Right cardiac atrium (tissue), 5 donors: ENCODE measurements around the gene NBAS. TPM values are rescaled to one million over a fixed set of nuclear protein-coding genes. Genes with fewer than 3 reads are reported as not detected.

Source experiments
- ATAC-seq, 2 donors: fragments of 200-7000 bp; cut with Tn5 transposase; one replicate each; pipeline versions ENCODE4 v1.8.0 to v1.9.1; 2020; ENCODE audit warnings: moderate library complexity in 2 of 2, mild to moderate bottlenecking in 1 of 2
- DNase-seq, 3 donors: peaks; one replicate each; pipeline ENCODE4 v3.0.0-alpha.2; 2020
- H3K27ac ChIP-seq: one replicate; pipeline ENCODE4 v1.5.1; 2013; ENCODE audit warnings: mild to moderate bottlenecking, low read length, control low read depth, moderate library complexity
- H3K27me3 ChIP-seq: one replicate; pipeline ENCODE4 v1.6.1; 2013; ENCODE audit not compliant: control insufficient read depth, insufficient read depth
- H3K4me1 ChIP-seq: one replicate; pipeline ENCODE4 v1.6.1; 2013; ENCODE audit warnings: low read length; ENCODE audit not compliant: control insufficient read depth, insufficient read depth
- H3K4me3 ChIP-seq: one replicate; pipeline ENCODE4 v1.5.1; 2013; ENCODE audit warnings: low read length, control low read depth
- H3K9me3 ChIP-seq: one replicate; pipeline ENCODE4 v1.6.1; 2013; ENCODE audit warnings: low read length; ENCODE audit not compliant: control insufficient read depth
- WGBS: extraction: QIAGEN DNeasy Blood & Tissue Kit; methylation state at CpG from one replicate; pipeline ENCODE4 v1.1.7; 2013; 5-methylcytosine and 5-hydroxymethylcytosine counted together
- intact Hi-C, 4 donors: fragments of 100-400 bp; cut with DNase I; formaldehyde crosslinking; loops; one replicate each; pipeline versions ENCODE4 v1.11.0 to v1.14.0; 2022 to 2023
- polyA plus RNA-seq: library from polyadenylated mRNA; stranded (reverse); fragments of 200-250 nt; gene quantifications from one replicate; pipeline ENCODE4 v1.2.3, GENCODE V29; 2013
- total RNA-seq, 4 donors: library from RNA; stranded (reverse); fragmentation: NEBNext Ultra II Directional; extraction: Animal tissue kit (Norgen Biotek cat#: 25700); gene quantifications; one replicate each; pipeline ENCODE4 v1.2.1, GENCODE V29; 2021
- donor health status: healthy with polysubstance abuse.
- donor health status: DM: no; HTN: yes; CAD: no.
- donor health status: DM: no; HTN: no; CAD: no.
- donor health status: DM: no; HTN: yes; CAD: no; lungs with severe emphysema.
- donor health status: DM: yes; HTN: yes; CAD: no.

Gene NBAS
- total and polyA plus RNA-seq, 5 donors = 22.4 to 59.4 (median 52.9) TPM

DNA sequence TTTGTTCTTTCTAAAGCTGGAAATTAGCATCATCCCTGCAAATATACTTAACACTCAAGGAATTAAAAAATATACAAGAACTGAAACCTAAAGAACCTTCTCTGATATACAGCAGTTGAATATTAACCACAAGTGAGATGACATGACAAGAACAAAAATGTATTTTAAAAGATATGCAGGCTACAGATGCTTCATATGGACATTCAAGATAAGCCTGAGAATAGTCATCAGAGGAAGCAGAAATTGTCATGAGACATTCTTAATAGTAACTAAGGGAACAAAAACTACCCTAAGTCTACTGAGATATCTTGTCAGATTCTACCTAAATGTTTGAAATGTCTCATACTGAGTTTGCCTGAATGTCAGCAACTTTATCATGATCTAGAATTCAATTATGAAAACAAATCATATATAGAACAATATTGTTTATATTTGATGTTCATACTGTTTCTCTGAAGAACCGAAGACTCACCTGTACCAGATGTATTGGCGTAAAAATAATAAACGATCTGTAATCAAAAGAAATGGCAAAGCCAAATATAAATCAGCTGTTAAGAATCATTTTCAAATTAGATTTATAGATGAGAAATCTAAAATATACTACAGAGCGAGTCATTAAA, 4.7 kb downstream of the NBAS start:
- WGBS = 94% methylated on average over 4 of the region's 4 CpGs
- H3K27ac ChIP-seq = no peak overlapping the region
- no peak overlapping the region for H3K4me3 ChIP-seq
- DNase-seq = no peak
- H3K27me3 ChIP-seq = no peaks in the 10 kb centered on the region
- intact Hi-C loops = no loop called here
- ATAC-seq = no peak
- H3K4me1 ChIP-seq = peaks cover 2% of the 10 kb centered on the region
- no peaks in the 10 kb centered on the region for H3K9me3 ChIP-seq

DNA sequence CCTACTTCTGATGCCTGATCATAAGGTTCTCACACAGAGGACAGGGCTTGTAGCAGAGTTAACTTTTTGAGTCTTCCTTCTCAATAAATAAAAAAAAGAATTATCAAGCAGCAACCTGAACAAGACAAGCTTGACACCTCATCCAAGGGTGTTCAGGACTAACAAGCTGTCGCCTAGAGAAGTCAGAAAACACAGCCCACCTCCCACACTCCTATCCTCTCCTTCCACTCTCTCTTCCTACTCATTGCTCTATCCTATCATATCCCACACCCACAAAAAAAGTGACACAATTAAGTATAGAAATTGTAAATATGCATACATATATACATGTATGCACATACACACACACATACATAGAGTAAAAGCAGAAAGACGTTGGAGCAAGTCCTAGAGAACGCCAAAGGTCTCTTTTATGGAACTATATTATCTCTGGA, 5.4 kb downstream of the NBAS start:
- H3K27ac ChIP-seq = no peak overlapping the region
- no peak overlapping the region for H3K4me3 ChIP-seq
- no peak for DNase-seq
- no peaks in the 10 kb centered on the region for H3K9me3 ChIP-seq
- peaks cover 2% of the 10 kb centered on the region for H3K4me1 ChIP-seq
- H3K27me3 ChIP-seq = no peaks in the 10 kb centered on the region
- no peak for ATAC-seq
- 83% methylated on average over 3 of the region's 3 CpGs for WGBS
- intact Hi-C loops = no loop called here

DNA sequence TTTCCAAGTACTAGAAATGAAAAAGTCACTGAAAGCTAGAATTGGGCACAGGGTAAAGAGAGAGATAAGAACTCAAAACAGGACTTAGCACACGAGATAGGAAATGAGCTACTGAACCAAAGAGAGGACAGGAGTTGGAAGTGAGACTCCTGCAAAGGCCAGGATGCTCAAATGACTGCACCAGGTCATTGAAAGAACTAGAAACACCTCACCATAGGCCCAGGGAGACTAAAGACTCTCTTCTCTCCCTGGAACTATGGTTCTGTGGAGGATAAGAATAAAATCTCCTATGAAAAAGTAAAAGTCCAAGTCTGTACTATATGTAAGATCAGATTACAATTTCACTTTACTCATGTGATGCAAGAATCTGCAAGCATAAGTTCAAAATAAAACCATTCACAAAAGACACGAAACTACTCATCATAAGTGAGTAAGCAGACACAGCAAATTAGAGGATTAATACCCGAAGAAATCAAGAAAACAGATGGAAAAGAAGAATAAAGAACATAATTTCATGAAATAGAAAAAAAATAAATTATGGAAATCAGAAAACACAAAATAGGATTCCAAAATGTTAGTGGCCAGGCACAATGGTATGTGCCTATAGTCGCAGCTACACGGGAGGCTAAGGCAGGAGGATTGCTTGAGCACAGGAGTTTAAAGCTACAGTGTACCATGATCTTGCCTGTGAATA, 6.5 kb downstream of the NBAS start:
- 87% methylated on average over 5 of the region's 5 CpGs for whole genome bisulfite sequencing
- ATAC-seq (no peak), DNase-seq (no peak)
- Histone ChIP-seq H3K9me3 (no peaks in the 10 kb centered on the region), H3K4me1 (peaks cover 2% of the 10 kb centered on the region), H3K4me3 (no peak overlapping the region), H3K27me3 (no peaks in the 10 kb centered on the region), H3K27ac (no peak overlapping the region)
- intact Hi-C loops = no loop called here

DNA sequence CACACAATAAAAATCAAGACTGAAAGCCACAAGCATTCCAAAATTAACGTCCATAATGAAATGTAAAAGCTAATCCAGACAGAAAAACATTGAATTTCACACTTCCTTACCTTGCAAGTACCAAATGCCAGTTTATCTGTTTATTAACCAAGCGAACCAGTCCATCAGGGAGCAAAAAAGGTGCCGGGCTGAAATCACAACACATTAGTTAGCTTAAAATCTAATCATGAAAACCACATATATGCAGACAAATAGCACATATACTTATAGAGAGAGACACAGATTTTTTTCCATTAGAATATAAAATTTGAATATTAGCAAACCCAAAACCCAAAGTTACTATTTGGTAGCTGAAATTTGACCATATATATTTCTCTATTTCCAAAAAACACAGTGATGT, 7.2 kb downstream of the NBAS start:
- Histone ChIP-seq H3K4me1 (peaks cover 2% of the 10 kb centered on the region), H3K27ac (no peak overlapping the region), H3K4me3 (no peak overlapping the region), H3K9me3 (no peaks in the 10 kb centered on the region), H3K27me3 (no peaks in the 10 kb centered on the region)
- no peak for DNase-seq
- ATAC-seq = no peak
- 93% methylated on average over 3 of the region's 3 CpGs for WGBS
- intact Hi-C loops = no loop called here

DNA sequence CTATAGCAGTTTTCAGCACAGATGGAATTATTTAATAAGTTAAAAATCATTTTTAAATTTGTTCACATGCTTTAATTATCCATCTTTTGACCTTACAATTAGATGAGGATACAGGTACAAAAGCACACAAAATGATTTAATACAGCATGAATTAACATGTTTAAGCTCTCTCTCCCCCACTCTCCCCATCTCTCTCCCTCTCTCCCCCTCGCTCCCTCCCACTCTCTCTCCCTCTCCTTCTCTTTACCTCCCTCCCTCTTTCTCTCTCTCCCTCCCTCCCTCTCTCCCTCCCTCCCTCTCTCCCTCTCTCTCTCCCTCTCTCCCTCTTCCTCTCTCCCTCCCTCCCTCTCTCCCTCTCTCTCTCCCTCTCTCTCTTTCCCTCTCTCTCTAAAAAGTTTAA, 7.6 kb downstream of the NBAS start:
- intact Hi-C loops = no loop called here
- no peaks in the 10 kb centered on the region for H3K9me3 ChIP-seq
- peaks cover 2% of the 10 kb centered on the region for H3K4me1 ChIP-seq
- no peak overlapping the region for H3K4me3 ChIP-seq
- DNase-seq = no peak
- H3K27me3 ChIP-seq = no peaks in the 10 kb centered on the region
- H3K27ac ChIP-seq = no peak overlapping the region
- WGBS = 94% methylated on average over 1 of the region's 1 CpG
- no peak for ATAC-seq

DNA sequence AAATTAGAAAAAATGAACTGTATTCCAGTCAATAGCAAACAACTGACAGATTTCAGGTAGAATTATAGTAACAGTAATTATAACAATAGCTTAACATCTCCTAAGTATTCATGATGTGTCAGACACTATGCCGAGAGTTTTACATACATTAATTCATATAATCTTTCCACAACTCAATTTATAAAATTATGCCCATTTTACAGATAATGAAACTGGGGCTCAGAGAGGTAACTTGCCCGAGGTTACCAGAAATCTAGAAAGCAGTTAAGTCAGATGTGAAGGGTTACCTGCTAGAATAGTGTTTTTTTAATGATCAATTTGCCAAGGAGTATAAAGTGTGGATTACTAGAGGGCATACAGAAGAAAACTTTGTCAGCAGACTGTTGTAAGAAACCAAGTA, 12.2 kb downstream of the NBAS start:
- H3K4me3 ChIP-seq = no peak overlapping the region

DNA sequence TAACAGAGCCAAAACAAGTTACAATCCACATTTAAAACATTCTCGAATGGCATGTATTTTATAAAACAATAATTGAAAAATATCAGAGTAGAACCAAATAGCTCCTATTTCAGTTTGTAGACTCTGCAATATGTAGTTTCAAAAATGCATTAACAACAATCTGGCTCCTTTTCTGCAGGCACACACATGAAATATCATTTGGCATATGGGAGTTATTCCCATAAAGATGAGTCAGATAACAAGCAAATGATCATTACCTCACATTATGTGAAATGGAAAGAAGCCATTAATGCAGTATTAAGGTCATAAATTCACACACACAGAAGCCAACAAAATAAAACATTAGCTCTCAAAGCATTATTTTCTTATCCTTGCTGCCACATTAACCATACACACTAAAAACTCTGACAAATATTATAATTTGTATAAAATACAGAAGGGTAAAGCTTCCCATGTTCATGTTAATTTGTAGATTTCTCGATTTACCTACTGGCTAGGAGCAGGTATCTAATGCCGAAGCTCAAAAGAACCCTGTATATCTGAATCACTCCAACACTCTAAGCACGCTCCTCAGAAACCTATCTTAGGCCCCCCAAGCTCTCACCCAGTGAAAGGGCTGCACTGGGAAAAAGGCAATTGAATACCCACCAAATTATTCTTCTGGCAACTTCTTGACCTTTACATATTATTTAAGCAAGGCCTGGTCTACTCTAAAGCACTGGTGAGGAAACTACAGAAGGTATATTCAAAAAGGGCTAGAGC, 13.8 kb downstream of the NBAS start:
- Histone ChIP-seq H3K27me3 (no peaks in the 10 kb centered on the region), H3K4me3 (no peak overlapping the region), H3K27ac (no peak overlapping the region), H3K9me3 (no peaks in the 10 kb centered on the region), H3K4me1 (no peaks in the 10 kb centered on the region)
- no peak for DNase-seq
- 96% methylated on average over 4 of the region's 4 CpGs for WGBS
- ATAC-seq = no peak
- intact Hi-C loops = no loop called here

More for the DNA sequence above, 12.2 kb downstream of the NBAS start:
- WGBS = 97% methylated on average over 2 of the region's 2 CpGs
- ATAC-seq (no peak), DNase-seq (no peak)
- Histone ChIP-seq H3K4me1 (no peaks in the 10 kb centered on the region), H3K27me3 (no peaks in the 10 kb centered on the region), H3K27ac (no peak overlapping the region), H3K9me3 (no peaks in the 10 kb centered on the region)
- intact Hi-C loops = no loop called here

DNA sequence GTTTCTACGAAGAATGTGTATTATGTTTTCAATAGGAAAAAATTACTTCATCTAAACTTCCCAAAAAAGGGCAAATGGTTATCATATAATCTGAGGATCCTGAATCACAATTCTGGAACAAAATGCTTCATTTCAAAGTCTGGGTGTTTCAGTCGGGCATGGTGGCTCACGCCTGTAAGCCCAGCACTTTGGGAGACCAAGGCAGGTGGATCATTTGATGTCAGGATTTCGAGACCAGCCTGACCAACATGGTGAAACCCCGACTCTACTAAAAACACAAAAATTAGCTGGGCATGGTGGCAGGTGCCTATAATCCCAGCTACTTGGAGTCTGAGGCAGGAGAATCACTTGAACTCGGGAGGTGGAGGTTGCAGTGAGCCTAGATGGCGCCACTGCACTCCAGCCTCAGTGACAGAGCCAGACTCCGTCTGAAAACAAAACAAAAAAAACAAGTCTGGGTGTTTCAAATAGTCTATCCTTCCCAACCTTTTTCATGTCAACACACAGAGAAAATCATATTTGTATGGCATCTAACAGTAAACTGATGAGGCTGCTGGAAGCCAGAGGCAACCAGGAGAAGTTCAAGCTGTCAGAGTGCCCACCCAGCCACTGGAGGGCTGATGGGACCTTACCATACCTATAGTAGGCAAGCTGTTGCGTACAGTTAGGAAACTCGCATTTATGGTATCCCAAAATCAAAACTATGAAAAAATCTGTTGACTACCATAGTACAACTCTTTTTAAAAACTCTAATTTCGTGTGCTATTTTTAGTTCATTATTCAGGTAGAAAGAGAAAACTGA, 14.6 kb downstream of the NBAS start:
- DNase-seq = no peak
- intact Hi-C loops = no loop called here
- 87% methylated on average over 11 of the region's 11 CpGs for WGBS

DNA sequence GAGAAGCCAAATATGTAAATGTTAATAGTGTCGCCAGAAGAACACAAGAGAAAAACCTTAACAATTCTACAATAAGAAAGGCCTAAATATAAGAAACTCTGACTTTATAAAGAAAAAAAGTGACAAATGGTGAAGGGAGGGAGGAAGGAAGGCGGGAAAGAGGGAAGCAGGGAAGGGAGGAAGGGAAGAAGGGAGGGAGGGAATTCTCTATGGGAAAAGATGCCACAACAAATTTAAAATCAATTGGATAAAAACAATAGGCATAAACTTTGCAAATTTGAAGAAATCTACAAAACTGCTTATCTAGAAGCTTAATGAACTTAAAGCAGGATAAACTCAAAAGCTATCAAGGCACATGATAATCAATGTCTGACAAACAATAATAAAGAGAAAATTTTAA, 16.9 kb downstream of the NBAS start:
- WGBS = 95% methylated on average over 2 of the region's 2 CpGs

More for the DNA sequence above, 14.6 kb downstream of the NBAS start:
- no peak for ATAC-seq
- Histone ChIP-seq H3K27me3 (no peaks in the 10 kb centered on the region), H3K4me1 (no peaks in the 10 kb centered on the region), H3K9me3 (no peaks in the 10 kb centered on the region), H3K27ac (no peak overlapping the region), H3K4me3 (no peak overlapping the region)

DNA sequence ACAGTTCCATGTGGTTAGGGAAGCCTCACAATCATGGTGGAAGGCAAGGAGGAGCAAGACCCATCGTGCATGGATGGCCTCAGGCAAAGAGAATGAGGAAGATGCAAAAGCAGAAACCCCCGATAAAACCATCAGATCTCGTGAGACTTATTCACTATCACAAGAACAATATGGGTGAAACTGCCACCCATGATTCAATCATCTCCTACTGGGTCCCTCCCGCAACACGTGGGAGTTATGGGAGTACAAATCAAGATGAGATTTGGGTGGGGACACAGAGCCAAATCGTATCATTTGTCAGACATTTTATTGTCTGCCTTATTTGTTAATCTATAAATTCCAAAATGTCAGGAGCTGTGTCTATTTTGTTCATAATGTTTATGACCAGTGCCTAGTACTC, 17.6 kb downstream of the NBAS start:
- no peaks in the 10 kb centered on the region for H3K9me3 ChIP-seq
- ATAC-seq = no peak
- H3K4me3 ChIP-seq = no peak overlapping the region
- WGBS = 90% methylated on average over 6 of the region's 6 CpGs
- H3K4me1 ChIP-seq = no peaks in the 10 kb centered on the region
- H3K27ac ChIP-seq = no peak overlapping the region
- intact Hi-C loops = no loop called here
- DNase-seq = no peak
- H3K27me3 ChIP-seq = no peaks in the 10 kb centered on the region

More for the DNA sequence above, 16.9 kb downstream of the NBAS start:
- ATAC-seq = no peak
- no peak for DNase-seq
- Histone ChIP-seq H3K27ac (no peak overlapping the region), H3K4me1 (no peaks in the 10 kb centered on the region), H3K27me3 (no peaks in the 10 kb centered on the region), H3K9me3 (no peaks in the 10 kb centered on the region), H3K4me3 (no peak overlapping the region)
- intact Hi-C loops = no loop called here

DNA sequence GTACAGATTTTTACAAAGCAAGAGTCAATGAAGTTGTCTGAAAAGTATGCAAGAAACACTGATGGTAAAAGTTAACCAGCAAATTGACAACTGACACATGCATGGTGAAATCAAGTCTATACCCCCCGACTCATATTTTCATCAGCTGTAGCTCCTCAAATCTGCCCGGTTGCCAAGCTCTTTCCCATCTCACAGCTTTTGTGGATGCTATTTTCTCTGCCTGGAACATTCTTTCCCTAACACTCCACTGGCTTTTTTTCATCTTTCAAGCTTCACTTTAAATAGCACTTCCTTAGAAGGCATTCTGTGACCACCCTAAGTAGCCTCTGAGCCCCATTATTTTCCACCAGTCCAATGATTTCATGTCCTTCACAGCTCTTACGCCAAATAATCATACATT, 18.1 kb downstream of the NBAS start:
- no peak overlapping the region for H3K4me3 ChIP-seq
- 65% methylated on average over 3 of the region's 3 CpGs for WGBS
- intact Hi-C loops = no loop called here
- no peaks in the 10 kb centered on the region for H3K4me1 ChIP-seq
- no peak overlapping the region for H3K27ac ChIP-seq
- H3K9me3 ChIP-seq = no peaks in the 10 kb centered on the region
- DNase-seq (no peak), ATAC-seq (peak in 1 of 2 donors; percentile 48)
- H3K27me3 ChIP-seq = no peaks in the 10 kb centered on the region
